NCI-H2227 (cell line): ENCODE results near the gene ACCS.

Source experiments
- DNase-seq: peaks from one replicate; lab custom pipeline; 2025; ENCODE audit not compliant: unreplicated experiment; lab: John Stamatoyannopoulos, UW

Gene ACCS

DNA sequence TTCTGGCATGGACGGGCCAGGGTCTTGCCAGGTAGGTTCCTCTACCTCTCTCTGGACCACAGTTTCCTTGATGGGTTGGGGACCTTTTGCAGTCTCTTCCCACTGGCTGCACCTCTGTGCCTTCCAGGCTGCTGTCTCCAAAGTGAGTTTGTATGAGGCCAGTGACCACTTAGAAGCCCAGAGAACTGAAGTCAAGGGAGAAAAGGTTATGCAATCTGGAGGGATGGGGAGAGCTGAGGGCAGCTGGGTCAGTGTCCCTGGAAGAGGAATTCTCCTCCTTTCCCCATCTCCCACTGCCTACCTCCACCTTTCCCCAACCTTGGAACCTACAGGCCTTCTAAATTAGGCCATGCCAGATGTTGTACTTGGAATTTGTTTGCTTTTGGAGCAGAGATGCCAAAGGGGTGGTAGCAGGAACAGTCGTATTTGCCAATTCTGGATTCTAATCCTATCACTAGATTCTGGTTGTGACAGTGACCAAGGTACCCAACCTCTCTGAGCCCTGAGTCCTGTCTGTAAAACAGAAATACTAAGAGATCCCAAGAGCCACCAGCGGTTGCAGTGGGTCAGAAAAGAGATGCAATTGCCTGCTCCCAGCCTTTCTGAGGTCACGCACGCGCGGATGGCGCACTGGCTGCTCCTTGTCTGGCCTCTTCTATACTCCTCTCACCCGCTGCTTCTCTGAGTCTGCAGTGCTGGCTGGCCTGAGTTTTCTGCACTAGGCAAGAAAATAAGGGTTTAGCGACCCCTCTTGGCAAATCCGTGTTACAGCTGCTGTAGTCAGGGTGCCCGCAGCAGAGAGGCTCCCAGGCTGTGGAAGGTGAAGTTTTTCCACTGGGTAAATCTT is 29.0 kb upstream of the ACCS start:
- DNase-seq = peak; percentile 93

GRCh38 chr11:44037658-44037998 is 28.4 kb upstream of the ACCS start:
- no peak for DNase-seq

GRCh38 chr11:44043157-44043556 is 22.9 kb upstream of the ACCS start:
- no peak for DNase-seq

DNA sequence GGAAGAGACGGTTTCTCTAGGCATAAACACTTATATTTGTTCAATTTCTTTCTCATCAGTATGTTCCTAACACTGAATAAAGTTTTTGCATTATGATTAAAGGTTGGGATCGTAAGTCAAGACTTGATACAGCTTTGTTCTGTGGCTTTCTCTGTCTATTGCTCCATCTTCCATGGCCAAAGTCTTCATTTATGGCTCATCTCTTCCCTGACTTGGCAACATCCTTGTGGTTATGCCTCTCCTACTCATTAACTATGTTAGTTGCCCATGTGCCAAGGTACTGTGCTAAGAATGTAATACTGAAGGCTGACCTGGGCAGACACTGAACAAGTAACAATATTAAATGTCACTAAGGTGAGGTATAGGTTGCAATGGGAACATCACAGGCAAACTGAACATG is 19.9 kb upstream of the ACCS start:
- DNase-seq = no peak

DNA sequence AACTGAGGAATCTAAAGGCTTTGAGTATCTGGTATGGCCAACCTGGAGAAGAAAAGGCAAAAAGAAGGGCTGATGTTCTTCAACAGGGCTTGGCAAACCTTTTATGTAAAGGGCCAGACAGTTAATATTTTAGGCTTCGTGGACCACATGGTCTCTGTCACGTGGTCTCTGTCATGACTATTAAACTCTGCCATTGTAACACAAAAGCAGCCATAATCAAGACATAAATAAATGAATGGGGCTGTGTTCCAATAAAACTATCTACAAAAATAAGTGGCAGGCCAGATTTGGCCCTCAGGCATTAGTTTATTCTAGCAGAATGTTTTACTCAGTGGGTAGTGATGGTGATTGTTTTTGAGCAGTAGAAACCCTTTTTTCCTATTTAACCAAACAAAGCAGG is 18.8 kb upstream of the ACCS start:
- DNase-seq = no peak

DNA sequence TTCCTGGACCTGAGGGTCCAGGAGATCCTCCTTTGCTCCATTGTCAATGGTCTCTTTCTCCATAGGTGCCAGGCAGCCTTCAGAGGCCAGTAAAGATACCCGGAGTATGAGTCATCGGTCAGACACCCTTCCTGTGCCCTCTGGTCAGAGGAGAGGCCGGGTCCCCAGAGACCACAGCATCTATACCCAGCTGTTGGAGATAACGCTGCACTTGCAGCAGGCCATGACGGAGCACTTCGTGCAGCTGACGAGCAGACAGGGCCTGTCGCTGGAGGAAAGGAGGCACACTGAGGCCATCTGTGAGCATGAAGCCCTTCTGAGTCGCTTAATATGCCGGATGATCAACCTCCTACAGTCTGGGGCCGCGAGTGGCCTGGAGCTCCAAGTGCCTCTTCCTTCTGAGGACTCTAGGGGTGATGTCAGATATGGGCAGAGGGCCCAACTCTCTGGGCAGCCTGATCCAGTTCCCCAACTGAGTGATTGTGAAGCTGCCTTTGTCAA is 18.1 kb upstream of the ACCS start, which contains the start of gene ACCSL:
Gene ACCSL (plus strand): TSS at position 51 of the 501 bp plus-strand sequence. CDS start 56 bp downstream, at position 107.
- no peak for DNase-seq

- no peak for DNase-seq
Observed at GRCh38 chr11:44049832-44050231, 16.2 kb upstream of the ACCS start.

GRCh38 chr11:44051171-44051570 is 14.9 kb upstream of the ACCS start:
- no peak for DNase-seq

DNA sequence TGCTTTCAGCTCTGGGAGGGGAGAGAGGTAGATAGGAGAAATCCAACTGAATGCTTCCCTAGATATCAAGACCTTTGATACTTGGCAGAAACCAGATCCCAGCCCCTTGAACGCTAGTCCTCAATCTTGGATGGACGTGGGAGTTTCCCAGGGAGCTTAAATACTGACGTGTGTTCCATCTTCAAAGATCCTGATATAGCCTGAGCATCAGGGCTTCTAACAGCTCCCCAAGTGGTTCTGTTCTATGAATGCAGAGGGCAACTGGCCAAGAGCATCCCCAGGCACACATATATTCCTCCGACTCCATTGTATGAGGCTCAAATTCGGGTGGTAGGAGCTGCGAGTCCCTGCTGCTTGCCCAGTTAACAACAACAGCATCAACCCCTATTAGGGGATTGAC is 8.7 kb upstream of the ACCS start:
- no peak for DNase-seq

DNA sequence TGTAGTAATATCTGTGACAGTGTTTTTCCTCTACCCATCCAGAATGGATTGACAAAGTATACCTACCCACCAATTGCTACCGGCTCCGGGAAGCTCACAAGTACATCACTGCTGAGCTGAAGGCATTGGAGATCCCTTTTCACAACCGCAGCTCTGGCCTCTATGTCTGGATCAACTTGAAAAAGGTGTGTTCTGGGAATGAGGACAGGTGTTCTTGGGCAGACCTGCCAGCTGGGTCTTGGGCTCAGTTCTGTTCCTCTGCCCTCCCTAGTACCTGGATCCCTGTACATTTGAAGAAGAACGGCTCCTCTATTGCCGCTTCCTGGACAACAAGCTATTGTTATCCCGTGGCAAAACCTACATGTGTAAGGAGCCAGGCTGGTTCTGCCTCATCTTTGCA is 7.8 kb upstream of the ACCS start:
- DNase-seq = no peak

DNA sequence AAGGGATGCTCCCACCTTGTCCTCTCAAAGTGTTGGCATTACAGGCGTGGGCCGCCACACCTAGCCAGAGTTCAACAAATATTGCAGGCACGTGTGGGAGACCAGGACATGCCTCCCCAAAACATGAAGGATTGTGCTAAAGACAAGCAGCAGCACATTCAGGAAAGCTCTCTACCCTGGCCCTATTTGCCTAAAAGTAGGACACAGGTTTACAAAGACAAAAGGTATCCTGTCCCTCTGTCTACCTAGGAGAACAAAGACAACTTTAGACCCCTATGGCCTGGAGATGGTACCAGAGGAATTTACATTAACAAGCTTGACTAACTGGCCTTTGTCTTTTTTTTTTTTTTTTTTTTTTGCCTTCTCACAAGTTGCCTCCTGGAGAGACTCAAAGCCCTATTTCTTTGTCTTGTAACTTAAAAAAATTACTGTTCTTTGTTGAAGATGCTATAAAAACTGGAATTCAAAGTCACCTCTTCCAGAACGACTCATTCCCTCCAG is 859 bp upstream of the ACCS start:
- no peak for DNase-seq

DNA sequence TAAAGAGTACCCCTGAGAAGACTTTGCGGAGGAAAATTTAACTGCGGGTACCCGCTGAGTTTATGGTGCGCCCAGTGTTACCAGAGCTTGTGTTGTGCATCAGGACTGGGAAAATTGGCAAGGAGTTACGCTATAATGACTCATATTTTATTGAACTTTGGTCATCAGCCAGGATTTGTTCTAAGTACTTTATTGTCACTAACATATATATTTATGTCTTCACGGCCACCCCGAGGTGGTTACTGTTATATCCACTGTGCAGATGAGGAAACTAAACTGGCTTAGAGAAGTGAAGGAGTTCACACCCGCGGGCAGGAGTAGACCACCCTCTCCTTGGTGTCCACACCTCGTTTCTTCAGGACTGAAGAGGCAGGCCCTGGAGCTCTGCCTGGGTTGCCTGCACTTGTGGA is 667 bp downstream of the ACCS start:
- DNase-seq = peak; percentile 53

DNA sequence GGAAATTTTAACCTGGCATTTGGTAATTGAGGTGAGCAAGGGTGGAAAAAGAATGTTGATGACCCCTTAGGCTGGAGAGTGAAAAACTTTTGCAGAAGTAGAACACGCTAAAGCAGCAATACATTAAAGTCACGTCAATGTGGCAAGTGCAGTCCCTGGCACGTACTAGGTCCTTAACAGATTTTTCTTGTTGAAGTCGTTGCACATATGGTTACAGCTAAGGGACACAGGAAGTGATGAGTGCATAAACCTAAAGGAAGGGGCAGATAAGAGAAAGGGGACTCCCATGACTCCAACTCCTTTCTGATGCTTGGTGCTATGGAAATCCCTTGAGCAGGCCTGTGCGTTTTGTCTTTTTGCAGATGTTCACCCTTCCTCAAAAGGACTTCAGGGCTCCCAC is 1.2 kb downstream of the ACCS start:
- no peak for DNase-seq

DNA sequence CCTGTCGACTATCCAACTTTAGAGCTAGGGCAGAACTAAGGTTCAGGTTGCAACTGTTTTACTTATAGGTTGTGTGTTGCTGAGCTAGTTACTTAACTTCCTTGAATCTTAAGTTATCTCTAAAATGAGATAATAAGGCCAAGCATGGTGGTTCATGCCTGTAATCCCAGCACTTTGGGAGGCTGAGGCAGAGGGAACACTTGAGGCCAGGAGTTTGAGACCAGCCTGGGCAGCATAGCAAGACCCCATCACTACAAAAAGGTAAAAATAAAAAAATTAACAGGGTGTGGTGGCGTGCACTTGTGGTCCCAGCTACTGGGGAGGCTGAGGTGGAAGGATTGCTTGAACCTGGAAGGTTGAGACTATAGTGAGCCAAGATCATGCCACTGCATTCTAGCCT is 2.1 kb downstream of the ACCS start:
- DNase-seq = no peak

DNA sequence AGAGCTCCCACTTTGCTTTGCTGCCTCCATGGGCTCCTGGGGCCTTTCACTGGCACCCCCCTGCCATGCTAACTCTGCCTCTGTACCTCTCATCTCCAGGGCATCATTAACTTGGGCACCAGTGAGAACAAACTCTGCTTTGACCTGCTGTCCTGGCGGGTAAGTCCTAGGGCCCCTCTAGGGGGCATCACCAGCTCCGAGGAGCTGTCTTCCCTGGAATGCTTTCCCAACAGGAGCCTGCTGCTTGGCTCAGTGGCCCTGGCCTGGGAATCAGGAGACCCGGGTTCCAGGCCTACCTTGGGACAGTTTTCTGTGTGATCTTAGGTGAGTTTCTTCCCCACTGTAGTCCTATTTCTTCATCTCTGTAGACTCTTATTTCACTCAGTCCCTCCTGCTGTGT is 5.1 kb downstream of the ACCS start:
- DNase-seq = no peak

- DNase-seq = no peak
Observed at GRCh38 chr11:44072757-44073658, 6.9 kb downstream of the ACCS start.

DNA sequence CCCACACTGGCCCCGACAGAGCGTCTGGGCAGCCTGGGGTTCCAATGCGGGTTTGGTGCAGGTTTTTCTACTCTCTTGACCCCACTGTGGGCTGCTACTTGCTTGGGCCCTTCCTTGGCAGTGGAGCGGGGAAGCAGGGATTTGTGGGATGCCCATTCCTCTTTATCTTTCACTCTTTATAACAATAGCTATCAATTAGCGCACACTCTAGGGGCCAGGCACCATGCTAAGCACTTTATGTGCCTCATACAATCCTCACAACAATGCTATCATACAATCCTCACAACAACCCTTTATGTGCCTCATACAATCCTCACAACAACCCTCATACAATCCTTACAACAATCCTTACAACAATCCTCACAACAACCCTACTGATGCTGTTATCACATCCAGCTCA is 12.7 kb downstream of the ACCS start:
- DNase-seq = no peak

DNA sequence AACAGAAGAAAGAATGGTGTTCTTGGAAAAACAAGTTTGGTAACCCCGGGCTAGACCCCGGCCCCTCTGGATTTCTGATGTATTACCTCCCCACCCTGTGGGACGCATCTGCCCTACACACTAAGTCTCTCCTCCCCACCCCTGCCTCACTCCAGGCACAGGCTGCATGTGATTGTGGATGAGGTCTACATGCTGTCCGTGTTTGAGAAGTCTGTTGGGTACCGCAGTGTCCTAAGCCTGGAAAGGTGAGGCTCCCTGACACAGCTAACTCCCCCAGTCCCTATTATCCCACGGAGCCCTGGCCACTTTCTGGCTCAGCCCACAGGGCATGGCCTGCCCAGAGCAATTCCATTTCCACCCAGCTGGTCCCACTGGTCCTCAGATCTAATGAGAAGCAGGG is 13.3 kb downstream of the ACCS start:
- DNase-seq = no peak

DNA sequence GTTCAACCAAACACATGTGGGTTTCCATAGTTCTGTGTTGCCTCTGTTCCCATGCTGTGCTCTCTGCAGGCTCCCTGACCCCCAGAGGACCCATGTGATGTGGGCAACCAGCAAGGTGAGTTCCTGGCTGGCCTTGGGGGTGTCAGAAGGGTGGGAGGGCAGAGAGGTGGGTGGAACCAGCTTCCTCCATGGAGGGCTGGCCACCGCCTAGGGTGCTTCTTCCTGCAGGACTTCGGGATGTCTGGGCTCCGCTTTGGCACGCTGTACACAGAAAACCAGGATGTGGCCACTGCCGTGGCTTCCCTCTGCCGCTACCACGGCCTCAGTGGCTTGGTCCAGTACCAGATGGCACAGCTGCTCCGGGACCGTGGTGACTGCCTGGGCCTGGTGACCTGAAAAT is 14.9 kb downstream of the ACCS start:
- DNase-seq = no peak

- no peak for DNase-seq
Observed at GRCh38 chr11:44082645-44083044, 16.6 kb downstream of the ACCS start.

GRCh38 chr11:44083433-44083832 is 17.4 kb downstream of the ACCS start:
- no peak for DNase-seq

DNA sequence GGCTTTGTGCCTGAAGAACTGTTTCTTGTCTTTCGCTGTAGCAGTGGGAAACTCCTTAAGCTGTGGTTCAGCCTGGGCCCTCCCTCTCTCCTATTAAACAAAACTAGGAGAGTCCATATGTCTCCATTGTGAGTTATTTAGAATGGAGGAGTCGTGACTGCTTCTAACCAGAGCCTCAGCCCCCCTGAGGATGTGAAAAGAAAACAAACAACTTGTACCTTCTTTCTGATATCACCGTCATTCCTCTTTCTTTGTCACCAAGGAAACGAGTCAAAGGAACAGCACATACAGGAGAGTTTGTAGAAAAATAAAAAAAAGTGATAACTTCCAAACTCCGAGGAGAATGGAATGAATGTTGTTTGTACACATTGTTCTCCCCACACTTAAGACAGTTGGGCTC is 17.8 kb downstream of the ACCS start:
- no peak for DNase-seq
